Glomerular endothelial cell (primary cell): ENCODE data around the gene FGD2. TPM values are rescaled to one million over a fixed set of nuclear protein-coding genes. Genes with fewer than 3 reads are reported as not detected.

Experiments
- DNase-seq: peaks from one replicate; pipeline ENCODE4 v3.0.0-alpha.2; 2011; ENCODE audit warnings: low read depth, low spot score; ENCODE audit errors: extremely low read depth
- total RNA-seq: library from RNA; depleted of rRNA; stranded (reverse); fragments of >200 nt; gene quantifications from 2 replicates; pipeline ENCODE4 v1.2.3, GENCODE V29; 2015

FGD2 gene
- total RNA-seq, 1 donor from 2014 or later: not detected

DNA sequence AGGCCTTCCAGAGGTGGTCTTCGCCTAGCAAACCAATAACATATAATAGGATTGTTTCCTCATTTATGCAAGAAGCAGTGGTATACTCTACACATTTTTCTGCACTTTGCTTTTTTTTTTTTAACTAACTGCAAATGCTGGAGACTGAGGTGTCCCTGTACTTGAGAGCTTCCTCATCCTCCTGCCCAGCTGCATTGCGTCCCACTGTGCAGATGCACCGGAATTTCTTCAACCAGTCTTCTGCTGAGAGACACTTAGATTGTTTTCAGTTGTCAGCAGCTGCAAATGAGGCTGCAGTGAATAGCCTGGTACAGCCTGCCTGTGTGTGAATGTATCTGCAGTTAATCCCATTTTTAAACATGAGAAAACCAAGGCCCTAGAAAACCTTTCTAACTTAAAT lies 11.5 kb downstream of the FGD2 start:
- DNase-seq: no peak

GRCh38 chr6:37017606-37018197 lies 12.2 kb downstream of the FGD2 start:
- DNase-seq: no peak

DNA sequence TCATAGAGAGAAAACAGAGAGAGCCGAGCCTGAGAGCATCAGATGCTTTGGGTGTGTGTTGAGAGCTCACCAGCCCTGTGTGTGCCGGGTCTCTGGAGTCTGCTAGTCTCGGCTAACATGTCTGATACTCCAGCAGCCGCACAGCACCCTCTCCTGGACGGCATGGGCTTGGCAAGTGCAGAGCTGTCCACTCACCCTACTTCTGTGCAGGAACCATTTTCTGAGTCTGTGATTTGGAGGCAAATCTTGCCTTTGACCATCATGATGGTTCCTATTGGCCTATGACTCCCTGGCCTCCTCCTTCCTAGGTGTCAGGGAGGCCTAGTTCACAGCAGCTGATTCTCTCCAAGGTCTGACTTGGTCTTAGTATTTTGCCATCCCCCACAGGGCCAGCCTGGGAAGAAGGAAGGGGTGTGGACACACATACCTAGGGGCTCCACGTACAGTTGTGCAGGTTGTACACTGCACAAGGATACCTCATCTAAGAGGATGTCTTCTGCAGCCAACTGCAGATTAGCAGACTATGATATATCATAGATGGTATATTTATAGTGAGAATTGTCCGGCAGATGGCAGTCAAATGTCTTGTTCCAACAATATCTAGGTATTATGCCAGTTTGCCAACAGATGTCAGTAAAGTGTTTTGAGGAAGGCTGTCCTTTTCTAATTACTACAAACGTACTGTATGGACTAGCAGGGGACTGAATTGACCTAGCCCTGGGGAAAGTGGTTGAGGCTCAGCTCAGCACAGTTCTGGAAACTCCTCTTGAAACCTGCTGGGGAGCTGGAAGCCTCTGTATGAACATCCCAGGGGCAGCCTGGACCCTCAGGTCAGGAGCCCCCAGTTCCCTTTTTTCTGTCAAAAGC lies 13.0 kb downstream of the FGD2 start:
- DNase-seq: peak; percentile 58

- DNase-seq: no peak
Observed at GRCh38 chr6:37019065-37019450, 13.6 kb downstream of the FGD2 start.

DNA sequence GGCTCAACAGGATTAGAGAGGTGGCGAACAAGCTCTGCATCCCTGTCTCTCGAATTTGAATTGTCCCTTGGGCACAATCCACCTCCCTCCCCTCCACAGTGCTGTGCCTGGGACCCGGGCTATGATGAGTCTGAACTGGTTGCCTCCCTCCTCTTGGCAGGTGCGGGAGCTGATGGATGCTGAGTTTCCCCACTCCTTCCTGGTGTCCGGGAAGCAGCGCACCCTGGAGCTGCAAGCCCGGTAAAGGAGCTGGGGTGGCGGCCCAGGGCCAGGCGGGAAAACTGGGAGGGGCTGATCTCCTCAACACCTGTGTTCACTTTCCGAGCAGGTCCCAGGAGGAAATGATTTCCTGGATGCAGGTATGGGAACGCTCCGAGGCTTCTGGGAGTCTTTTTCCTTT lies 14.9 kb downstream of the FGD2 start:
- DNase-seq: no peak

GRCh38 chr6:37020812-37021211 lies 15.4 kb downstream of the FGD2 start:
- no peak for DNase-seq

- no peak for DNase-seq
Observed at GRCh38 chr6:37021356-37022129, 16.1 kb downstream of the FGD2 start.

DNA sequence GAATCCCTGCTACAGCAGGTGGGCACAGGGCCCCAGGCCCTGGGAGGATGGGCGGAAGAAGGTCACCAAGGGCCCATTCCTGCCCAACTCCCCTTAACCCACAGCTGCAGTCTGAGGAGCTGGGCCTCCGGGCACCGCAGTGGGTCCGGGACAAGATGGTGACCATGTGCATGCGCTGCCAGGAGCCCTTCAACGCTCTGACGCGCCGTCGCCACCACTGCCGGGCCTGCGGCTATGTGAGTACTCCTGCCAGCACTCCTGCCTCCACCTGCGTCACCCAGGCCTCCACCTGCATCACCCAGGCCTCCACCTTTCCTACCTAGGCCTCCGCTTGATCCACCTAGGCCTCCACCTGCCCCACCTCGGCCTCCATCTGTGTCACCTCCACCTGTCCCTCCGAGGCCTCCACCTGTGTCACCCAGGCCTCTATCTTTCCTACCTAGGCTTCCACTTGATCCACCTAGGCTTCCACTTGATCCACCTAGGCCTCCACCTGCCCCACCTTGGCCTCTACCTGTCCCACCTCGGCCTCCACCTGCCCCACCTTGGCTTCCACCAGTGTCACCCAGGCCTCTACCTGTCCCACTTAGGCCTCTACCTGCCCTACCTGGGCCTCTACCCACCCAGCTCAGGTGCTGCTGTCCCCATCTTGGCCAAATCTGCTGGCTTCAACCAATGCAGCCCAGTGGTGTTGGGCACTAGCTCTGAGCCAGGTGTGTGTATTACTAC lies 16.8 kb downstream of the FGD2 start:
- no peak for DNase-seq

- no peak for DNase-seq
Observed at GRCh38 chr6:37024656-37025337, 19.3 kb downstream of the FGD2 start.

DNA sequence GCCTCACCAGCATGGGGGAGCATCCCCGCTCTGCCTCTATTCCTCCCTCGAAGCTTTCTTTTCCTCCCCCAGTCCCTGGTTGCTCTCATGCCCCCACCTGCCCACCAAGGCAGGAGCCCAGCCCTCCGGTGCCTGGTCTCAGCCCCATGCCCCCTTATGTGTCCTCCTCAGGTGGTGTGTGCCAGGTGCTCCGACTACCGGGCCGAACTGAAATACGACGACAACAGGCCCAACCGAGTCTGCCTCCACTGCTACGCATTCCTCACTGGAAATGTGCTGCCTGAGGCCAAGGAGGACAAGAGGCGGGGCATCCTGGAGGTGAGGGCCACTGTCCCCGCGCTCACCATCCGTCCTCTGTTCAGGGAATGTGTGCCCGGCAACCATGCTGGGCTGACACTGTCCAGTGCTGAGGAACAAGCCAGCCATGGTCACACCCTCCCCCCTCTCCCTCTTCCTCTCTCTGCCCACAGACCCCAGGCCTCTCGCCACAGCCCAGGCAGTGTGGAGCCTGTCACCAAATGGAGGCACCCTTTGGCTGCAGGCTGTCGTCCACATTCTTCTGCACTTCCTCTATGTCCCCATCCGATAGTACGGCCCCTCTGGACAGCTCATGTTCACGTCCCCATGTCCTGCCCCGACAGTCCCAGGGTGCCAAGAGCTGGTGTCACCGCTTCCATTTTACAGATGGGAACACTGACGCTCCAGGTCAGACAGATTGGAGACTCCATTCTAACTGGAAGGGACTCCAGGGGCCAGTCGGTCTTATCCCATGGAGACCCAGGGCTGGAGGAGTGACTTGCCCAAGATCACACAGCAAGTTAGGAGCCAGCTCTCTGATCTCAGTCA lies 20.4 kb downstream of the FGD2 start:
- no peak for DNase-seq

GRCh38 chr6:37027036-37027720 lies 21.7 kb downstream of the FGD2 start:
- DNase-seq: no peak

GRCh38 chr6:37027811-37028469 lies 22.5 kb downstream of the FGD2 start:
- no peak for DNase-seq

DNA sequence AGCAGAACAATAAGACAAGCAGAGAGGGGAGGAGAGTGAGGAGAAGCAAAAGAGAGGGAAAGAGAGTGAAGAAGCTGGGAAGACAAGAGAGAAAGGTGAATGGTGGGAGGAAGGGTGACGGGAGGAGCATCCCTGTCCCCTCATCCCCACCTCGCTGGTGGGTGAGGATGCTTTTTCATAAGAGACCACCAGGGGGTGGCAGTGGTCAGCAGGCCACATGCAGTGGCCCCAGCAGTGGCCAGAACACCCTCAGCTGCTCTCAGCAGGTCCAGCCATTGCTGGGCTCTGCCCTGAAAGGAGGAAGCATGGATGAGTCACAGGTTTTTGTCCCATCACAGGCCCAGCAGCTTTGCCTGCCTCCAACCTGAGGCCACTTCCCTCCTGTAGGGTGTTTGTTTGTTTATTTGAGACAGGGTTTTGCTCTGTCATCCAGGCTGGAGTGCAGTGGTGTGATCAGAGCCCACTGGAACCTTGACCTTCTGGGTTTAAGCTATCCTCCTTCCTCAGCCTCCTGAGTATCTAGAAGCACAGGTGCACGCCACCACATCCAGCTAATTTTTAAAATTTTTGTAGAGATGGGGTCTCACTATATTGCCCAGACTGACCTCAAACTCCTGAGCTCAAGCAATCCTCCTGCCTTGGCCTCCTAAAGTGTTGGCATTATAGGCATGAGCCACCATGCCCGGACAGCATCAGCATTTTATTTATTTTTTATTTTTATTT lies 24.0 kb downstream of the FGD2 start:
- no peak for DNase-seq

DNA sequence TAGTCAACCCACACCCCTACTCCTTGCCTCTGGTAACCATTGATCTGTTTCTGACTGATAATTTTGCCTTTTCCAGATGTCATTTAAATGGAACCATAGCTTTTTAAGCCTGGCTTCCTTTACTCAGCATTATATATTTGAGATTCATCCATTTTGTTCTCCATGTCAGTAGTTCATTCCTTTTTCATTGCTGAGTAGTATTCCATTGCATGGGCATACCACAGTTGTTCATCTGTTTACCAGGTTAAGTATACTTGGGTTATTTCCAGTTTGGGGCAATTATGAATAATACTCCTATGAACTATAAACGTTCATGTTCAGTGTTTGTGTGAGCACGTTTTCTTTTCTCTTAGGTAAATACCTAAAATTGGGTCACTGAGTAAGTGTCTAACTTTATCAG lies 25.1 kb downstream of the FGD2 start:
- no peak for DNase-seq

DNA sequence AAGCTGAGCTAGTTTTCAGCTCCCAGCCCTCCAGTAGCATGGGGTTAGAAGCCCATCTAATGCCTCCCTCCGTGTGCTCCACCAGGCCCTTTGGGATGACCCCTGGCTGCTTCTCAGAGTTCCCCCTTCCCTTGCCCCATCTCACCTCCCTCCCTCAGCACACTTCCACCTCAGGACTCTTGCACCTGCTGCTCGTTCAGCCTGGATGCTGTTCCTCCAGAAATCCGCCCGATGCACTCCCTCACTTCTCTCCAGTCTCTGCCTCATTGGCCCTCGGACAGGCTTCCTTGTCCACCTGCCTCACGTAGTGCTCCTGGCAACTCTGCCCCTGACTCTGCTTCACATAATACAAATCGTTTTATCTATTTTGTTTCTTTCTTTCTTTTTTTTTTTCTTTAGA lies 26.8 kb downstream of the FGD2 start:
- DNase-seq: no peak

DNA sequence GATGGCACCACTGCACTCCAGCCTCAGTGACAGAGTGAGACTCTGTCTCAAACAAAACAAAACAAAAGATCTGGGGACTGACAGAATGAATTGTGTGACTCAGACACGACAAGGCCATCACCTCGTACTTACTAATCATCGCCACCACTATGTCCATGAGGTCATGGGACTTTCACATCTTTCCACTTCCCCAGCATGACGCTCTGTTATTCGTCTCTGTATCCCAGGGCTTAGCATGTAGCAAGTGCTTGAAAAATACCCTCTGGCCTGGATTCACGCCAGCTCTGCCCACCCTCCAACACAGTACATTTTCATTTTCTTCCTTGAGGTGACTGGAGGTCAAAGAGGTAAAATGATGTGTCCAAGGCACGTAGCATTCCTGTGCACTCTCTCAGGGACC lies 27.8 kb downstream of the FGD2 start:
- no peak for DNase-seq

- DNase-seq: no peak
Observed at GRCh38 chr6:37033819-37034795, 28.7 kb downstream of the FGD2 start.
